NCI-H2107 treated with DMSO at 0.1 percent for 48 hours (cell line): ENCODE data around the gene ASCC2.
A peak's percentile ranks its signal among the peaks of the same experiment; 100 is the strongest.
"Not testable (repeated sequence)": the region's sequence is repeated elsewhere in the genome, so short reads cannot be mapped to it uniquely, and the experiment has no call there.

Experiments used
- DNase-seq: peaks from one replicate; lab custom pipeline; 2025; ENCODE audit not compliant: unreplicated experiment; lab: John Stamatoyannopoulos, UW

Gene ASCC2

GRCh38 chr22:29756341-29756740, 81.7 kb downstream of the ASCC2 start:
- DNase-seq, result no peak

GRCh38 chr22:29755889-29756288, 82.2 kb downstream of the ASCC2 start:
- DNase-seq, result no peak

DNA sequence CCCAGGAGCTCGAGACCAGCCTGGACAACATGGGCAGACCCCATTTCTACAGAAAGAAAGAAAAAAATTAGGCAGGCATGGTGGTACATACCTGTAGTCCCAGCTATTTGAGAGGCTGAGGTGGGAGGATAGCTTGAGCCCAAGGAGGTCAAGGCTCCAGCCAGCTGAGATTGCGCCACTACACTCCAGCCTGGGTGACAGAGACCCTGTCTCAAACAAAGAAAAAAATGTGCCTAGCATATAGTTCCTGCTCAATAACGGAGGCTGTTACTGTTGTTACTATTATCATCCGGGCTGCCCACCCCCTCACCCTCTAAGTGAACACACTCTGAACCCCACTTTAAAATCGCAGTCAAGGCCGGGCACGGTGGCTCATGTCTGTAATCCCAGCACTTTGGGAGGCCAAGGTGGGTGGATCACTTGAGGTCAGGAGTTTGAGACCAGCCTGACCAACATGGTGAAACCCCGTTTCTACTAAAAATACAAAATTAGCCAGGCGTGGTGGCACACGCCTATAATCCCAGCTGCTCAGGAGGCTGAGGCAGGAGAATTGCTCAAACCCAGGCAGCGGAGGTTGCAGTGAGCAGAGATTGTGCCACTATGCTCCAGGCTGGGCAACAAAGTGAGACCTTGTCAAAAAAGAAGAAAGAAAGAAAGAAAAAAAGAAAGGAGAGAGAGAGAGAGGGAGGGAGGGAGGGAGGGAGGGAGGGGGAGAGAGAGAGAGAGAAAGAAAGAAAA, 83.2 kb downstream of the ASCC2 start:
- not testable (repeated sequence) for DNase-seq

GRCh38 chr22:29753808-29754657, 84.0 kb downstream of the ASCC2 start:
- no peak for DNase-seq

DNA sequence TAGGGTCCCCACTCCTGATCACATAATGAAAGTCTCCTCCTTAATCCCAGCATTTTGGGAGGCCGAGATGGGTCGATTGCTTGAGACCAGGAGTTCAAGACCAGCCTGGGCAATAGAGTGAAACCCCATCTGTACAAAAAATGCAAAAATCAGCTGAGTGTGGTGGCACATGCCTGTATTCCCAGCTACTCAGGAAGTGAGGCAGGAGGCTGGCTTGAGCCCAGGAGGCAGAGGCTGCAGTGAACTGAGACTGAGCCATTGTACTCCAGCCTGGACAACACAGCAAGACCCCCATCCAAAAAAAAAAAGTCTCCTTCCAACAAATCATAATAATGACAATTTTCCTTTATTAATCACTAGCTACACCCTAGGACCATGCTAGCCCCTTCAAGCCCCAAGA, 86.4 kb downstream of the ASCC2 start:
- no peak for DNase-seq

DNA sequence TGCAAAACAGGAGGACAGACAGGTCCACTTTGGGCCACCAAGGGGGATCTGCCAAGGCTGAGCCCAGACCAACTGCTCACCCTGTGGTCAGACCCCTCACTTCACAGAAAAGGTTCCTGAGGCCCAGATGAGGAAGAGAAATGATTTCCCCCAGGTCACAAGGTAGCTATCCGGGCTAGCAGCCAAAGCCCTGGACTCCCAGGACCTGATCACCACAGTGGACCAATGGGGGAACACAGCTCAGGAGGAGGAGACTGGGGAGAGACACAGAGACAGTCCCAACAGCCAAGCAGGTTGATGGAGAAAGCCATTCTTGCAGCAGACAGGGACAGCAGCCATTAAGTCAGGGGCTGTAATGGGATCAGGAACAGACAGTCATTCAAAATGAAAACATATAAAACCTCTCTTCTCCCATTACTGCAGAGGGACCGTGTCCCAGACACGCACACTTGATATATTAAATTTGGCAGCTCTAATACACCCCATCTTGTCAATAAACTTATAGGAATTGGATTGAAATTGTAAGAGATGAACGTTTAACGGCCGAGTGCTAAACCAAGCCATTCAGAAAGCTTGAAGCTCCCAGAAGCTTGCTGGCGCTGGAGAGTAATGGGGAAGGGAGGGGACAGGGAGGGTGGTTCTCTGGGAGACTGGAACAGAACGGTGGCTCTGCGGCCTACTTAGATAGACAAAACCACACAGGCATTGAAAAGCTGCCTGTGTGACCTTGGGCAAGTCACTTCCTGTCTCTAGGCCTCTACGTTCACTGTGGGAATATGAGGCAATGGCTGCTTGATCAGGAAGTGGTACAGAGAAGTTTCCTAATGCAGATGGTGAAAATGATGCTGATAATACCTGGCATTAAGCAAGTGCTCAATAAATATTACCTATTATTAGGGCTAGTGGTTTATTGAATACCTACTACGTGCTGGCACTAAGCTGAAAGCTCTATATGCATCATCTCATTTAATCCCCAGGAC, 87.2 kb downstream of the ASCC2 start:
- no peak for DNase-seq

DNA sequence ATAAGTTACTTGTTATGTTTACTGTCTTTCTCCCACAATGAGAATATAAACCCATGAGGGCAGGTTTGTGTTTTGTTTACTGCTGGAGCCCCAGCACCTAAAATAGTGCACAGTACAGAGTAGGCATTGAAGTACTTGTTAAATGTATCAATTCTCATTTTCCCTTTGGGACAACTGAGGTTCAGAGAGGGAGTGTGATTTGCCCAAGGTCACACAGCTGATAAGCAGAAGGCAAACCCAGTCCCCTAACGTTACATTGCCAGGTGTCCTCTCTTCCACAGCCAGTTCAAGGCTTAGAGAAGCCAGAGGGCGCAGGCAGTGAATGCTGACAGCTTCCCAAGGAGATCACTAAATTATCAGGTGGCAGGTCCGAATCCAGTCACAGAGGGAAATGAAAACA, 88.0 kb downstream of the ASCC2 start:
- no peak for DNase-seq

DNA sequence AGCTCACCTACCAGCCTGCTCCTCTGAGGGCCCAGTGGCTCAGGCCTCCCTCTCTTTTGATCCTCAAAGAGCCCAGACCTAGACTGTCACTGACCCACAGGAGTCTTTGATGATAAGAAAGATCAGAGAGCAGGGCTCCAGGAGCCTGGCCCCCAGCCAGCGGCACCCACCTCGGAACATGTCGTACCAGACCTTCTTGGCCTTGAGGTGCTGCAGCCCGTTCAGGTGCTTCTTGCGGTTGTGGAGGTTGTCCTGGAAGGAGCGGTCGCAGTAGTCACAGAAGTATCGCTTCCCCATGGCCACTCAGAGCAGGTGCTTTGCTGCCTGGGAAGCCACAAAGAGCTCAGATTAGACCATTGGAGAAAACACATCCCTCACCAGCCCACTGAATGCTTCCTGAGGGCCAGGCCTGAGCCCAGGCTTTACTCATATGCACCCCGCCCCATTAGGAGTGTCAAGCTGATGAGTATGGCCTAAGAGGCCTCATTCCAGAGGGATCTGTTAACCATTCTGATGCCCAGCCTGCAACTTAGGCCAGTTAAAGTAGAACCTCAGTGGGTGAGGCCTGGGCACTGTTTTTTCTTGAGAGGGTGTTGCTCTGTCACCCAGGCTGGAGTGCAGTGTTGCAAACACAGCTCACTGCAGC, 89.7 kb downstream of the ASCC2 start:
- no peak for DNase-seq

DNA sequence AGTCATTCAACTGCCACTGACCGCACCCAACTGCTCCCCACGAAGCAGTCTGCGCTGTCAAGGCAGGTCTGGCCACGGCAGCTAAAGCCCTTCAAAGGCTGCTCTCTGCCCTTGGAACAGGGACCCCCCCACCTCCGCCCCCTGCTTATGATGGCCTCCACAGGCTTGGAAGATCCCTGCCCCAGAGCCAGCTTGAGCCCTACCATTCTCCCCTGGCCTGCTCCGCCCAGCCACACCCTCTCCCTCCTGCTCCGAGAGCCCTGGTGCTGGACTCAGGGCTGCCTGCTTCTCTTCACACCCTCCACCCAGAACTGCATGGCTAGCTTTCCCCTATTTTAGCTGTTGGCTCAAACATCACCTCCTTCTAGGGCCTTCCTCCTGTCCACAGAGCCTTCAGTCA, 90.2 kb downstream of the ASCC2 start:
- no peak for DNase-seq

DNA sequence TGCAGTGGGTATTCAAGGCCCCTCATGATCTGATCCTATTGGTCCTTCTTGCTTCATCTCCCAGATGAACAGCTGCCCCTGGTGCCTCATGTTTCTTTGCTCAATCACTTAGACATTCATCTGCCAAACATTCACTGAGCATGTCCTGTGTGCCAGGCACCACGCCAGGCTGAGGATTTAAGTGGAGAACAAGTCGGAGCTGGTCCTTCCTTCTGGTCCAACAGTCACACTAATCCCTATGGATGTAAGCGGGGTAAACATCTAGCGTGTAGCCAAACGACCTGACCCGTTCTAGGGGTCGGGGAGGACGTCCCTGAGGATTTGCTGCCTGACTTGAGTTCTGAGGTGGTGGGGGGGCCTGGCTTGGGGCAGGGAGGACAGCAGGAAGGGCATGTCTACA, 93.2 kb downstream of the ASCC2 start:
- peak; percentile 54 for DNase-seq

DNA sequence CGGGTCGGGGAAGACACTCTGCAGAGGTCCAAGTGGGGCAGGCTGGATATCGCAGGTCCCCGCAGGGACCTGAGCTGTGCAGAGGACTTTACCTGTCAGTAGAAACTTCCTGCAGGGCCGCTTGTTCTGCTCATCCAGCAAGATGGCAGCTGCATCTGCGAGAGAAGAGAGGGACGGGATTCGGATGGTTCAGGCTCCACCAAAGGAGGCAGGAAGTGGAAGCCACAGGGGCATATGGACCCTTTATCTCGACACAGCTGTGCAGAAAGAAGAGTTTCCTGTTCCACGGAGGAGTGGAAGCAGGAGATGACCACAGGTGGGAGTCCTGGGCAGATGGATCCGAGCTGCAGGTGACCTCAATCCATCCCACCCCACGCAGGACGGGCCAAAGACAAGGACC, 95.7 kb downstream of the ASCC2 start:
- DNase-seq, result no peak

DNA sequence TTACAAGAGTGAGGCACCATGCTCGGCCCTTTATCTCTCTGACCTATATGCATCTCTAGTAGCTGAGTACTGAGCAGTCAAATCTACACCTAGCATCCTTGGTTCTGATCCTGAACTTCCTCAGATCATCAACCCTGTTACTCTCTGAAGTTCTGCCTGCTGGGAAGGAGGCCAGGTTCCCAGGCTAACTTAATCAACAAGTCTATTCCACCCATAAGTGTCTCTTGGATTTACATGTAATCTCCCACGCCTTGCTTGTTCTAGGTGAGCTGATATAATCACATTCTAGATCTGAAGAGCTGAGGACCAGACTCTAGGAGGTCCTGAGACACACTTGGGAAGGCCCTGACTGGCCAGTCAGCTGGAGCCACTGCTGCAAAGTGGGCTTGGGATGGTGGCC, 96.1 kb downstream of the ASCC2 start:
- DNase-seq, result no peak

GRCh38 chr22:29740216-29740615, 97.9 kb downstream of the ASCC2 start:
- DNase-seq, result no peak

DNA sequence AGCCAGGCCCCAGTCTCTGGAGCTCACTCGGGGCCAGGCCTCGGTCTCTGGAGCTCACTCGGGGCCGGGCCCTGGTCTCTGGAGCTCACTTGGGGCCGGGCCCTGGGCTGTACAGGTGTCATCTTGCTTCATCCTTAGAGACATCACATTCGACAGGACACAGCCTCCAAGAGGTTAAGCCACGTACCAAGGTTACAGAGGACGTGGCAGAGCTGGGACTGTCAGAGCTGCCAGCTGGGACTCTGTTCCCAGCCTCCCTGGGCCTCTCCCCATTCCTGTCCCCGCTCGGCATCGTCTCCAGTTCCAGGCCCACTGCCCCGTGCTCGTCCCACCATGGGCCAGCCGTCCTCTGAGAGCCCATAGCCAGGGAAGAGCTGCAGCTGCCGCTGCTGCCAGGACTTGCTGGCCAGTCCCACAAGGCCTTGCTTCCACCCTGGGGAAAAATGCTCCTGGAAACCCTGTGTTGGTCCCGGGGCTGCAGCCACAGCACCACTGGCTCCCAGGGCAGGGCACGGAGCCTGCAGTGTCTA, 98.7 kb downstream of the ASCC2 start:
- DNase-seq, result no peak
